CD4-positive, alpha-beta T cell treated with Interleukin-2 at 100 ng/mL for 4 hours (primary cell): ENCODE measurements around the gene CHID1.

ENCODE experiments used
- DNase-seq: peaks from one replicate; pipeline ENCODE4 v3.0.0-alpha.2; 2020; ENCODE audit warnings: low spot score

Gene CHID1

DNA sequence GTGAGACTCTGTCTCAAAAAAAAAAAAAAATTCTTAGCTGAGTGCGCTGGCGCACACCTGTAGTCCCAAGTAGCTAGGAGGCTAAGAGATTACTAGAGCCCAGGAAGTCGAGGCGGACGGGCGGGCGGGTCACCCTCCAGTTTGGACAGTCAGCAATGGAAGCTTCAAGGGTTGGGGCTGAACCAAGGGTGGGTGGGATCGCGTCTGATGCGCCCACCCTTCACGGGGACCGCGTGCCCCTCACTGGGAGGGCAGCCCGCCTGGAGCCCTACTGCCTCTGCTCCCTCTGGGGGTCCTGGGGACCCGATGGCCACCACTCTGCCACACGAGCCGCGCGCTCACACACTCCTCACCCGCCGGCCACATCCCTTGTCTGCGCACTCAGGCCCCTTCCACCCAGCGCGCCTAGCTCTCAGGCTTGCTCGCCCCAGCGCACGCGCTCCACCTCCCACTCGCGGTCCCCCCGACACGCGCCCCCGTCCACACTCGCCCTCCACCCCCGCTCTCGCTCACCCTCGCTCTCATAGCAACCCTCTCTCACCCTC lies 494 bp downstream of the CHID1 start:
- no peak for DNase-seq

DNA sequence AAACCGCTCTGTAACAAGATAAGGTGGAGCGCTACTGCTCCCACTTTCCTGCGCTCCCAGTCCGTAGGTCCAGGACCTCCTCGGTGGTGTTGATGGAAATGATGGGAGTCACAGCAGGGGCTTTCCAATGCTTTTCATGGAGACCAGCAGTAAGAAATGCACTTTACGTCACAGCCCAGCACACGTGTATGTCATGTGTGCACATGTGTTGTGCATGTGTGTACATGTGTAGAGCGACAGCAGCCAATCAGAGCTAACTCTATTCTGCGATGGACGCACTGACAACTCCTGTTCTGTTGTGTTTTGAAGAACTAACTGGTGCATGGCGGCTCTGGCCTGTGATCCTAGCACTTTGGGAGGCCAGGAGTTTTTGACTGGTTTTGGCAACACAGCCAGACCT lies 1.2 kb downstream of the CHID1 start:
- DNase-seq = no peak

GRCh38 chr11:908273-908672 lies 2.3 kb downstream of the CHID1 start:
- DNase-seq = no peak

- DNase-seq = no peak
Observed at GRCh38 chr11:907668-908067, 2.9 kb downstream of the CHID1 start.

DNA sequence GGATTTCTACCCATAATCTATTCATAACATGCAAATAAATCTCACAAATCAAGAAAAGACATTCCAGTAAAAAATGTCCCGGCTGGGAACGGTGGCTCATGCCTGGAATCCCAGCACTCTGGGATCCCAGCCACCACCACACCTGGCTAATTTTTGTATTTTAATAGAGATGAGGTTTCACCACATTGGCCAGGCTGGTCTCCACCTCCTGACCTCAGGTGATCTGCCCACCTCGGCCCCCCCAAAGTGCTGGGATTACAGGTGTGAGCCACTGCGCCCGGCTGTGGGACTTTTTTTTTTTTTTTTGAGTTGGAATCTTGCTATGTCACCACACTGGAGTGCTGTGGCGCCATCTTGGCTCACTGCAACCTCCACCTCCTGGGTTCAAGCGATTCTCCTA lies 4.7 kb downstream of the CHID1 start:
- no peak for DNase-seq

DNA sequence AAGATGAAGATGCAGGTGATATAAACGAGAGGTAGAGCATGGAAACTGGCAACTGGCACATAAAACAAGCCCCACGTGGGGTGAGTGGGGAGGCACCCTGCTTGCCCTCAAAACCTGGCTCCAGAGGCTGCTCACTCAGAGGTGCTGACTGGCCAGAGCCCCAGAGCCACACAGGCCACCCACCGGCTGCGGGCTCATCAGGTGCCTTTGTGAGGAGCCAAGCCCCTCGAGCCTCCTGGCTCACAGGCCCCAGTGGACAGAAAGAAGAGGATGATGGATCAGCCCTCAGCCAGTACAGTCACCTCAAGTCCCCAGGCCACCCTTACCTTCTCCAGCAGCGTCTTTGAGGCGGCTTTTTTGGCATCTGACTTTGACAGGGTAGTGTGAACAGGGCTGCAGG lies 6.2 kb downstream of the CHID1 start:
- no peak for DNase-seq

DNA sequence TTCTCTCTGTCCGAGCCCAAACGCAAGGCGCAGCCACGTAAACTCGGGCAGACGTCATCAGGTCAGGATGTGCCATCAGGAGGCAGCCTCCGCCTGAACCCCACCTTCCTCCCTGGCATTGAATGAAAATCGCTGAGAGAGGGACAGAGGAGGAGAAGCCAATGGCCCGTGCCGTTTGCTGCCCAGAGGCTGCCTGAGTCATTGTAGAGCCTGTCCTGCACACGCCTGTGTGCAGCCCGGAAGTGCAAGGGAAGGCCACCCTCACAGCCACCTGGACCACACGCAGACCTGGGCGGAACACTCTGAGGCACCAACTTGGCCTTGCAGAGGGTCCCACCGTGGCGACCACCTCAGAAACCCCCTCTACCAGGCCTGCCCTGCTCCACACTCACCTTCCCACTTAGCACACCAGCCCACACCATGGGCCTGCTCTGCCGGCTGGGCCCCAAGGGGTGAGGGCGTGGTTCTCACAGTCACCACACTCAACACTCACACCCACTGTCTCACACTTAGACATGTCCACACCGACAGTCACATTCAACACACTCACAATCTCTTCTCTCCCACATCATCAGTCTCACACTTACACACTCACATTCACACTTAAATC lies 9.1 kb downstream of the CHID1 start:
- DNase-seq = no peak

DNA sequence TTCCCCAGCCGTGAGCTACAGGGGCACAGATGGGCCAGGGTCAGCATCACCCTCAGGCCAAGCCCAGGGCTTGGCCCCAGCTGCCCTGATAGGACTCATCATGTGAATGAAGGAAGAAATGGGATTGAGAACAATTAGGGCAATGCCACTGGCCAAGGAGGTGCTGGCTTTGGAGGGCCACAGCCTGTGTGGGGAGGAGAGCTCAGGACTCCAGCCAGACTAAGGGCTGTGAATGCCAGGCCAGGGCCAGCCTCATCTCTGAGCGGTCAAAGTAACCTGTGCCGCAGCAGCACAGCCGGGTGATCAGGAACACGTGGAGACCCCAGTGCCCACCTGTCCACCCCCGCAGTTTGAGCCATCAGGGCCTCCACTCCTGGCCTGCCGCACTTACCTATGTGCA lies 10.1 kb downstream of the CHID1 start:
- no peak for DNase-seq

DNA sequence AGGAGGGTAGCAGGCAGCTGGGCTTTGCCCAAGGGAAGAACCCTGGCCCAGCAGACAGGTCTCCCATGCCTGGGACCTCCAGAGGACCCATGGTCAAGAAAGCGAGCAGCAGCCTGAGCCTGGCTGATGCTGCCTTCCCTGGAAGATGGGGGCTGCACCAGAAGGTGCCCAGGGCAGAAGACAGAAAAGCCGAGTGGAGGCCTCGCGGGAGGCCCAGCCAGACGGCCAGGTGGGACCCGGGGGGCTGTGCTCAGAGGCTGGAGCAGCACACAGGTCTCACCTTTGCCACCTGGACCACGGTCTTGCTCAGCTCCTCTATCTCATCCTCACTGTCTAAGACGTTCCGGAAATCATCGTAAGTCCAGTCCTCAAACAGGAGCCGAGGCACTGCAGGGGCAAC lies 10.9 kb downstream of the CHID1 start:
- no peak for DNase-seq

DNA sequence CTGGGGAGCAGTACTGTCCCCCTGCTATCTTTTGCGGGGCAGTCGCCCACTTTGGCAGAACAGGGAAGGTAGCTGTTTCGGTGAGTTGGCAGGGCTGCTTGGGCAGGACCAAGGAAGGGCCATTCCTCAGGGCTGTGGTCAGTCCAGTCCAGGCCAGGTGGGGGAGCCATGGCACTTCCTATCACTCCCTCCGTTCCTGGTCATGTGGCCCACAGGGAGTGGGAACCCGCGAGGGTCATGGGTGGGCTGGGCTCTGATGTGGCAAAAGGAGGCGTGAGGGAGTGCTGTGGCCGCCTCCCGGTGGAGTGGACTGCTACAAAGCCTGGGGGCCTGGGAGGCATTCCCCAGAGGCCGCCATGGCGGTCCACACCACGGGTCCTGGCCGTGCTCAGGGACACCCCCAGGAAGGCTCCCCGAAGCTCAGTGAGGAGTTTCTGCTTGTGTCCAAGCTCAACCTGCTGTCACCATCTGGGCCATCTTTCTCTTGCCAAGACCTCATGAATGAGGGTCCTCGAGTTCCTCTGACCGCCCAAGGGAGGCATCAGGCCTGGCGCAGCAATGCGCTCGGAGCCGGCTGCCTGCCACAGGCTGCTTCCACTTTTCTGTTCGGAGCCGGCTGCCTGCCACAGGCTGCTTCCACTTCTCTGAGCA lies 11.9 kb downstream of the CHID1 start:
- DNase-seq = no peak

GRCh38 chr11:898143-898511 lies 12.5 kb downstream of the CHID1 start:
- no peak for DNase-seq

- DNase-seq = no peak
Observed at GRCh38 chr11:897253-898142, 13.1 kb downstream of the CHID1 start.

GRCh38 chr11:895331-896110 lies 15.1 kb downstream of the CHID1 start:
- no peak for DNase-seq

DNA sequence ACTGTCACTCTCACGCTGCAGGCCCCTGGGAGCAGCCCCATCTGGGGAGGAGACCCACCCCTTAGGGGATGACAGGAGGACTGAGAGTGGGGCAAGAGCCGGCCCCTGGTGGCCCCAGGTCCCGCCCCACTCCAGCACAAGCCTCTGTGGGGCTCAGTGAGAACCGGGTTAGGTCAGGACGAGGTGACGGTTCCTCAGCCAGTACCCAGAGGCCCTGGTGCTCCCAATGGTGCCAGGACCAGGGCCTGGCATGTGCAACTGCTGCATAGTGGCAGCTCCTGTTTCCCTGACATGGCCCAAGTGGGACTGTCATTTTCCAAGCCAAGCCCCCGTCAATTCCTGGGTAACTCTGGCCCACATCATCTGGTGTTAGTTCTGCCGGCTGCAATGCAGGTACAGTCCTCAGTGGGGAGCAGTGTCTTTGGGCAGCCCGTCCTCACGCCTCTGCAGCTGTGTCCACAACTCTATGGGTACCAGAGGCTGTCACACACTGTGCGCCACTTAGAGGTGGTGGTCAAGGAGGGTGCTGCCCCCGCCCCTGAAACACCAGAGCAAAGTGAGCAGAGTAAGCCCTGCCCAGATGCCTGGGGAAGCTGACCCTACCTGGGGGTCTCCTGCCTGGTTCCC lies 15.9 kb downstream of the CHID1 start:
- DNase-seq = no peak

DNA sequence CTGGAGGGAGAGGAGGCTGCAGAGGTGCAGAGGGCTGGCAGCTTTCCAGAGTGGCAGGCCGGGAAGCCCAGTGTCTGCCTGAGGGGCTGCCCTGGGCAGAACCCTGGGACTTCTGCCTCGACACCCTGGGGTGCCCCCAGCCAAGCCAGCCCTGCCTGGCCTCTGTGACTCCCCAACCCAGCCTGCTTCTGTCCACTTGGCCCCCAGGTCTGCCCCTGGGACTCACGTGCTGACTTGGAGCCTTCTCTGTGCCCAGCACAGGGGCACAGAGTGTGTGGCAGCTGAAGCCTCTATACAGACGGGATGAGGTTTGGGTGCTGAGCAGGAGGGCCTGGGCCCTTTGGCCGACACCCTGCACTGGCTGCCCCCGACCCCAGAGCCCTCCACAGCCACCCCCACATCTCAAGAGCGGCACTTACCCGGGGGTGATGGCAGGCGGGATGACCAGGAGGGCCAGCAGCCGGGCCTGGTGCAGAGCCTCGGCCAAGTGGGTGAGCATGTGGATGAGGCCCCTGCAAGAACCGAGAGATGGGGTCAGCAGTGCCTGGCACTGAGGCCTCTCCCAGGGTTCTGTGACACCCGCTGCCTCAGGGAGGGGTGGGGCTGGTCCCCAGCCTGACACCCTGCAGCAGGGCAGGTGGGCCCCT lies 17.5 kb downstream of the CHID1 start:
- no peak for DNase-seq

- no peak for DNase-seq
Observed at GRCh38 chr11:890794-891540, 19.6 kb downstream of the CHID1 start.

DNA sequence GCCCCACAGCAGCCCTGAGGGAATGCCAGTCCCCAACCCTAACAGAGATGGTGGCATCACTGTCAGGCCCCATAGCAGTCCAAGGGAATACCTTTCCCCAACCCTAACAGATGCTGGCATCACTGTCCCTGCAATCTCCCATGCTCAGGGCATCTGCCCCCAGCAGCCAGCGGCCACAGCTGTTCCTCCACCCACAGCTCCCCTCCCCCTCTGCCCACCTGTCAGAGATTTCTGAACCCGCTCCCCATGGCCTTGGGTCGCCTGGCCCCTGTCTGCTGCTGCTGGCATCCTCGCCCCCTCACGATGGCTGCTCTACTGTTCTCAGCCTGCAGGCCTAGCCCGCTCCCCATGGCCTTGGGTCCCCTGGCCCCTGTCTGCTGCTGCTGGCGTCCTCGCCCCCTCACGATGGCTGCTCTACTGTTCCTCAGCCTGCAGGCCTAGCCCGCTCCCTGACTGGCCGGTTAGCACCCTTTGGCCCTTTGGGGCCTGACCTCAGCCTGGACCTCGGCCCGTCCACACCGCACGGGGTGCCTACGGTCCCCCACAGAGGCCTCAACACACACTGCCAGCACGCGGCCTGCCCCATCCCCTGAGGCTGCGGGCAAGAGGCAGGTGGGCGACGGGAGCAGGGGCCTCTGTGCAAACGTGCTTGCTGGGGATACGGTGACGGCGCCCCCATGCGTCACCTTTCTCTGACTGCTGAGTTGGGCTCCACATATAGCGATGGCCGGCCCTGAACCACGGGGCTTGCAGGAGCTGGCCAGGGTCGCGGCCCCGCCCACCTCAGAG lies 20.7 kb downstream of the CHID1 start:
- no peak for DNase-seq

DNA sequence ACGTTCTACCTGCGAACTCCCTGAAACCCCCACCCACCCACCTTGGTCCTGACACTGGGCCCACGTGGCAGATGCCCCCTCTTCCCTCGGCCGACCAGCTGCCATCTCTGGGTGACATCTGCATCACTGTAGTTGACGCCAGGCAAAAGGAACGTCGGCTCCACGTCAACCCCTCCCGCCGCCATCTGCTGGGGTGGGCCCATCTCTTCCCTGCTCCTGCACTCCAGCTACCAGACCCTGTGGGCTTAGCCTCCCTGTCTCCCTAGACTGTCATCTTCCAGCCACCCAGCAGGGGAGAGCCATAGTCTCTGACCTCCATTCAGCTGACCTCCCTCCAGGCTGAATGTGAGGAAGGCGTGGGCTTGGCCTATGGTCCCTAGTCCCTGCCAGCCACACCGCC lies 21.4 kb downstream of the CHID1 start:
- no peak for DNase-seq

DNA sequence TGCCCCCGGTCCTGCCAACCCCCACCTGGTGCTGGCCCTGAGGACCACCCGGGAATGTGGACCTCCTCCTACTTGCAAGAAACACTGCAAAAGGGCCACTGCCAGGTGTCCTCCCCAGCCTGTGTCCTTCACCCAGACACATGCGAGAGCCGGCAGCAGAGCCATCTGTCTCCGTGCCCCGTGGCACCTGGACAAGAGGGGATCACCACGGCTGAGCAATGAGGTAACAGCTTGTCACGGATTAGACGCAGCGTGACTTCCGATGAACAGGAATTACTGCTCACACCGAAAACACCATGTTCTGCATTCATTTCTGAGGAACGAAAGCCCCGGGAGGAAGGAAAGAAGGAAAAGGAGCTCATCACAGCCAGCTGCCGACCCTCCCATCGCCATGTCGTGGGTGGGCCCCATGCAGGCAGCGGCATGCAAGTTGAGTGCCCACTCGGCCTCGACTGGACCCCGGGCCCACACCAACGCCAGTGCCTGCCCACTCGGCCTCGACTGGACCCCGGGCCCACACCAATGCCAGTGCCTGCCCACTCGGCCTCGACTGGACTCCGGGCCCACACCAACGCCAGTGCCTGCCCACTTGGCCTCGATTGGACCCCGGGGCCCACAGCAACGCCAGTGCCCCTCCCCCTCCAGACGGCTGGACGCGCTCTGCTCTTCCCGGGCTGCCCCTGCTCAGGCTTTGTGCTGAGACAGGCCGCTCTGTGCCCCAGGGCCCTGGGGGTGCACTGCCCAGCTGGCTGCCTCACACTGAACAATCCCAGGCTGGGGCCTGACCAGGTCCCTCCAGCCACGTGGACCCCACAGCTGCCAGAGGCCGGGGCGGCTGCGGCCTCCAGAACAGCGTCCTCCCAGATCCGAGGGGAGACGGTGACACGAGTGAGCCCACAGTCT lies 22.0 kb downstream of the CHID1 start:
- no peak for DNase-seq
